GM23338 (cell line): ENCODE data around the gene PARD3. TPM values are rescaled to one million over a fixed set of nuclear protein-coding genes. Genes with fewer than 3 reads are reported as not detected.
A peak's percentile ranks its signal among the peaks of the same experiment; 100 is the strongest.

Experiments used
- ATAC-seq: fragments of 200-7000 bp; cut with Tn5 transposase; 3 replicates; pipeline ENCODE4 v1.9.1; 2020
- DNase-seq: peaks from one replicate; pipeline ENCODE4 v3.0.0-alpha.2; 2015; ENCODE audit warnings: low spot score
- H2AFZ ChIP-seq: fragments of 200-600 bp; sonication (generic); 2 replicates; pipeline ENCODE4 v1.8.0; 2016; ENCODE audit warnings: antibody characterized with exemption, mild to moderate bottlenecking, moderate library complexity
- H3F3A ChIP-seq: fragments of 200-600 bp; sonication (generic); replicated peaks from 2 replicates; pipeline ENCODE4 v1.8.0; 2017; ENCODE audit warnings: antibody characterized with exemption, mixed run types, low read depth
- H3K27ac ChIP-seq: fragments of 200-600 bp; sonication (generic); 2 replicates; pipeline ENCODE4 v1.6.1; 2016; ENCODE audit warnings: low read depth
- H3K27me3 ChIP-seq: fragments of 200-600 bp; sonication (generic); 2 replicates; pipeline ENCODE4 v1.8.0; 2016; ENCODE audit warnings: mild to moderate bottlenecking, mixed run types, moderate library complexity; ENCODE audit not compliant: insufficient read depth
- H3K36me3 ChIP-seq: fragments of 200-600 bp; sonication (generic); 2 replicates; pipeline ENCODE4 v1.8.0; 2016; ENCODE audit warnings: mild to moderate bottlenecking; ENCODE audit not compliant: insufficient read depth
- H3K4me1 ChIP-seq: fragments of 200-600 bp; sonication (generic); 2 replicates; pipeline ENCODE4 v1.8.0; 2016; ENCODE audit warnings: mild to moderate bottlenecking, moderate library complexity; ENCODE audit not compliant: insufficient read depth
- H3K4me2 ChIP-seq: fragments of 200-600 bp; sonication (generic); 2 replicates; pipeline ENCODE4 v1.7.1; 2017; ENCODE audit warnings: mixed run types
- H3K4me3 ChIP-seq: fragments of 200-600 bp; sonication (generic); 2 replicates; pipeline ENCODE4 v1.6.1; 2016; ENCODE audit warnings: mixed run types
- H3K79me2 ChIP-seq: fragments of 200-600 bp; sonication (generic); replicated peaks from 2 replicates; pipeline ENCODE4 v1.8.0; 2017; ENCODE audit warnings: mild to moderate bottlenecking; ENCODE audit not compliant: insufficient read depth
- H3K9me2 ChIP-seq: fragments of 200-600 bp; sonication (generic); 2 replicates; pipeline ENCODE4 v1.8.0; 2017; ENCODE audit not compliant: insufficient read depth
- H4K20me1 ChIP-seq: fragments of 200-600 bp; sonication (generic); replicated peaks from 2 replicates; pipeline ENCODE4 v1.8.0; 2017; ENCODE audit warnings: mild to moderate bottlenecking; ENCODE audit not compliant: insufficient read depth
- H3K27ac Mint-ChIP-seq: 2 replicates; pipeline ENCODE4 v1.8.0; 2020; ENCODE audit warnings: inconsistent platforms, mild to moderate bottlenecking, moderate library complexity, mixed read lengths
- H3K27me3 Mint-ChIP-seq: 3 replicates; pipeline ENCODE4 v1.8.0; 2022; ENCODE audit warnings: low read depth, mild to moderate bottlenecking, moderate library complexity, mixed read lengths, inconsistent platforms; ENCODE audit not compliant: insufficient read depth, poor library complexity
- H3K36me3 Mint-ChIP-seq: 3 replicates; pipeline ENCODE4 v1.8.0; 2021; ENCODE audit warnings: low read depth, mild to moderate bottlenecking, inconsistent platforms, moderate library complexity, mixed read lengths
- H3K4me1 Mint-ChIP-seq: 3 replicates; pipeline ENCODE4 v1.8.0; 2020; ENCODE audit warnings: mild to moderate bottlenecking, inconsistent platforms, mixed read lengths
- H3K4me3 Mint-ChIP-seq: 3 replicates; pipeline ENCODE4 v1.8.0; 2021; ENCODE audit warnings: moderate library complexity, mild to moderate bottlenecking, inconsistent platforms, mixed read lengths
- H3K9me3 Mint-ChIP-seq: 3 replicates; pipeline ENCODE4 v1.8.0; 2020; ENCODE audit warnings: moderate library complexity, mild to moderate bottlenecking, inconsistent platforms, mixed read lengths
- CREB1 ChIP-seq: fragments of 250-450 bp; sonication (Bioruptor Pico); IDR thresholded peaks from 2 replicates; pipeline ENCODE4 v1.5.0; 2020; ENCODE audit warnings: low read depth, mild to moderate bottlenecking, moderate library complexity
- EZH2 ChIP-seq: fragments of 200-600 bp; sonication (generic); IDR thresholded peaks from one replicate; pipeline ENCODE4 v1.8.0; 2017; ENCODE audit warnings: antibody characterized with exemption, mild to moderate bottlenecking, low read depth; ENCODE audit not compliant: unreplicated experiment
- JUNB ChIP-seq: IDR thresholded peaks from one replicate; pipeline ENCODE4 v1.6.1; 2016; ENCODE audit warnings: antibody characterized with exemption; ENCODE audit not compliant: unreplicated experiment
- NANOG ChIP-seq: IDR thresholded peaks from 2 replicates; pipeline ENCODE4 v1.6.1; 2016; ENCODE audit warnings: antibody characterized with exemption, borderline replicate concordance
- POLR2AphosphoS5 ChIP-seq: IDR thresholded peaks from 2 replicates; pipeline ENCODE4 v1.6.1; 2016; ENCODE audit warnings: antibody characterized with exemption, low read depth
- STAT1 ChIP-seq: IDR thresholded peaks from one replicate; pipeline ENCODE4 v1.6.1; 2016; ENCODE audit warnings: antibody characterized with exemption; ENCODE audit not compliant: unreplicated experiment
- ZNF114 ChIP-seq: fragments of 250-450 bp; sonication (Bioruptor Pico); IDR thresholded peaks from 2 replicates; pipeline ENCODE4 v1.5.0; 2020; ENCODE audit warnings: mild to moderate bottlenecking, moderate library complexity
- ZNF331 ChIP-seq: fragments of 250-450 bp; sonication (Bioruptor Pico); IDR thresholded peaks from 2 replicates; pipeline ENCODE4 v1.5.0; 2020; ENCODE audit warnings: low read depth, mild to moderate bottlenecking, moderate library complexity
- polyA plus RNA-seq: library from polyadenylated mRNA; unstranded; fragments of >200 nt; fragmentation: Nextera tagmentation; extraction: Ambion mirVana; gene quantifications from 2 replicates; pipeline ENCODE4 v1.2.1, GENCODE V29; 2016
- total RNA-seq: library from RNA; depleted of rRNA; stranded (reverse); fragments of >200 nt; shearing (Covaris generic); gene quantifications from 2 replicates; pipeline ENCODE4 v1.2.3, GENCODE V29; 2014
- TF ChIP-seq, protein P1 (sequence below), 2 experiments: fragments of 200-600 bp in 1 of 2; sonication (generic) in 1 of 2; conservative IDR thresholded peaks; 2 replicates each; pipeline versions ENCODE4 v1.5.1 to v1.6.1; 2016 to 2017; ENCODE audit warnings: antibody characterized with exemption in 2 of 2, low read depth in 2 of 2, mild to moderate bottlenecking in 2 of 2, moderate library complexity in 1 of 2
- TF ChIP-seq, protein P2 (sequence below): fragments of 250-450 bp; sonication (Bioruptor Pico); IDR thresholded peaks from 2 replicates; pipeline ENCODE4 v1.5.0; 2020; ENCODE audit warnings: mild to moderate bottlenecking, moderate library complexity
- TF ChIP-seq, protein P3 (sequence below): IDR thresholded peaks from 2 replicates; pipeline ENCODE4 v1.6.1; 2016; ENCODE audit warnings: antibody characterized with exemption

PARD3 gene
- total and polyA plus RNA-seq, 2 experiments from 2014 or later: 30.2 to 51.4 TPM

DNA sequence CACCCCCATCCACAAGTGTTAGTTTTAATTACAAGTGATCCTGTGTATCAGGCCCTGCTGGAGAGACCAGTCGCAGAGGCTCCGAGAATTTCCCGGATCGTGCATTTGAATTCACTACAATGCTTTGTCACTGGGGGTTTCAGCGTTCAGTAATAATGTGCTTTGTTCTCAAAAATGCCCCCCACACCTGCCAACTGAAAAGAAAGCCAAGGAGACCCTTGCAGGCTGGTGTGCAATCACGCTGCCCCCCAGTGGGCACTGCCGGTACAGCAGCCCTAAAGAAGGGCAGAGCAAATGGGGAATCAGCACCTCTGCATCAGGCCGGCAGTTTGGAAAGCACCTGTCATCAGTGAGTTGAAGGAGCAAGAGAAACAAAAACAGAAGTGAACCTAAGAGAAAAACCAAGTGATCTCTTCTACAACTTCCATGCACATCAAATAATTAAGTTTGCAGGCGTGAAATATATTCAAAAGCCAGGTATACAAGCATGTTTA is 177.6 kb downstream of the PARD3 start:
- TF ChIP-seq ZNF331 (no peak), ZNF114 (CRISPR knock-in tag) (no peak), STAT1 (no peak), JUNB (no peak), NANOG (no peak), CREB1 (CRISPR knock-in tag) (no peak), POLR2AphosphoS5 (no peak), EZH2 (no peak)
- TF ChIP-seq, protein P1, sequence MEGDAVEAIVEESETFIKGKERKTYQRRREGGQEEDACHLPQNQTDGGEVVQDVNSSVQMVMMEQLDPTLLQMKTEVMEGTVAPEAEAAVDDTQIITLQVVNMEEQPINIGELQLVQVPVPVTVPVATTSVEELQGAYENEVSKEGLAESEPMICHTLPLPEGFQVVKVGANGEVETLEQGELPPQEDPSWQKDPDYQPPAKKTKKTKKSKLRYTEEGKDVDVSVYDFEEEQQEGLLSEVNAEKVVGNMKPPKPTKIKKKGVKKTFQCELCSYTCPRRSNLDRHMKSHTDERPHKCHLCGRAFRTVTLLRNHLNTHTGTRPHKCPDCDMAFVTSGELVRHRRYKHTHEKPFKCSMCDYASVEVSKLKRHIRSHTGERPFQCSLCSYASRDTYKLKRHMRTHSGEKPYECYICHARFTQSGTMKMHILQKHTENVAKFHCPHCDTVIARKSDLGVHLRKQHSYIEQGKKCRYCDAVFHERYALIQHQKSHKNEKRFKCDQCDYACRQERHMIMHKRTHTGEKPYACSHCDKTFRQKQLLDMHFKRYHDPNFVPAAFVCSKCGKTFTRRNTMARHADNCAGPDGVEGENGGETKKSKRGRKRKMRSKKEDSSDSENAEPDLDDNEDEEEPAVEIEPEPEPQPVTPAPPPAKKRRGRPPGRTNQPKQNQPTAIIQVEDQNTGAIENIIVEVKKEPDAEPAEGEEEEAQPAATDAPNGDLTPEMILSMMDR (conservative IDR thresholded peaks at IDR 0.05; ENCODE audit: low read depth in 2 of 2): peak; percentile 93 to 99
- Histone ChIP-seq H3K27me3 (no peaks in the 10 kb centered on the region), H3K4me2 (peak overlapping the region; percentile 42), H3F3A (no peaks in the 10 kb centered on the region), H3K4me1 (peaks cover 25% of the 10 kb centered on the region), H3K9me2 (no peaks in the 10 kb centered on the region), H3K79me2 (peaks cover 68% of the 10 kb centered on the region), H4K20me1 (no peaks in the 10 kb centered on the region), H3K27ac (no peak overlapping the region), H3K36me3 (no peaks in the 10 kb centered on the region), H2AFZ (no peak overlapping the region), H3K4me3 (no peak overlapping the region)
- peak overlapping the region; percentile 79 for H3K27ac Mint-ChIP-seq
- DNase-seq: peak; percentile 81
- no peak overlapping the region for H3K4me3 Mint-ChIP-seq
- H3K36me3 Mint-ChIP-seq: no peaks in the 10 kb centered on the region
- H3K27me3 Mint-ChIP-seq: peaks cover 7% of the 10 kb centered on the region
- H3K4me1 Mint-ChIP-seq: peaks cover 53% of the 10 kb centered on the region
- H3K9me3 Mint-ChIP-seq: no peaks in the 10 kb centered on the region
- ATAC-seq: peak; percentile 82

DNA sequence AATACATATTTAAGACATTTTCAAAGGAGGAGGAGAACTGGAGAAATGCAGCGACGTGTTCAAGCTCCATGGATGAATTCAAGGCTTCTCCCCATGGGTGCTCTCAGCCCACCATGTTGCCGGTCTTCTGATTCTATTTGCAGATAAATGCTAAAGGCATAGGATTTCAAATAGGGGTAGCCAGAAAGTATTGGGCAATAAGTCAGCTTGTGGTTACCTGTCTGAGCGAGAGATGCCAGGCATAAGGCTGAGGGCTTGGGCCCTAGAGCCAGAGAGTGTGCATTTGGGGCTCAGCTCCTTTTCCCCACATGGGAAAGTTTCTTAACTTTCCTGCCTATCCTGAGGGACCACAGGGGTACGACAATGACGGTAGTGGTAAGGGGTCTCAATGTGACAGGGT is 180.0 kb downstream of the PARD3 start:
- no peak overlapping the region for H3K4me3 Mint-ChIP-seq
- Histone ChIP-seq H3K4me2 (no peak overlapping the region), H3K79me2 (peaks cover 71% of the 10 kb centered on the region)
- no peak for TF ChIP-seq EZH2
- TF ChIP-seq, protein P2, sequence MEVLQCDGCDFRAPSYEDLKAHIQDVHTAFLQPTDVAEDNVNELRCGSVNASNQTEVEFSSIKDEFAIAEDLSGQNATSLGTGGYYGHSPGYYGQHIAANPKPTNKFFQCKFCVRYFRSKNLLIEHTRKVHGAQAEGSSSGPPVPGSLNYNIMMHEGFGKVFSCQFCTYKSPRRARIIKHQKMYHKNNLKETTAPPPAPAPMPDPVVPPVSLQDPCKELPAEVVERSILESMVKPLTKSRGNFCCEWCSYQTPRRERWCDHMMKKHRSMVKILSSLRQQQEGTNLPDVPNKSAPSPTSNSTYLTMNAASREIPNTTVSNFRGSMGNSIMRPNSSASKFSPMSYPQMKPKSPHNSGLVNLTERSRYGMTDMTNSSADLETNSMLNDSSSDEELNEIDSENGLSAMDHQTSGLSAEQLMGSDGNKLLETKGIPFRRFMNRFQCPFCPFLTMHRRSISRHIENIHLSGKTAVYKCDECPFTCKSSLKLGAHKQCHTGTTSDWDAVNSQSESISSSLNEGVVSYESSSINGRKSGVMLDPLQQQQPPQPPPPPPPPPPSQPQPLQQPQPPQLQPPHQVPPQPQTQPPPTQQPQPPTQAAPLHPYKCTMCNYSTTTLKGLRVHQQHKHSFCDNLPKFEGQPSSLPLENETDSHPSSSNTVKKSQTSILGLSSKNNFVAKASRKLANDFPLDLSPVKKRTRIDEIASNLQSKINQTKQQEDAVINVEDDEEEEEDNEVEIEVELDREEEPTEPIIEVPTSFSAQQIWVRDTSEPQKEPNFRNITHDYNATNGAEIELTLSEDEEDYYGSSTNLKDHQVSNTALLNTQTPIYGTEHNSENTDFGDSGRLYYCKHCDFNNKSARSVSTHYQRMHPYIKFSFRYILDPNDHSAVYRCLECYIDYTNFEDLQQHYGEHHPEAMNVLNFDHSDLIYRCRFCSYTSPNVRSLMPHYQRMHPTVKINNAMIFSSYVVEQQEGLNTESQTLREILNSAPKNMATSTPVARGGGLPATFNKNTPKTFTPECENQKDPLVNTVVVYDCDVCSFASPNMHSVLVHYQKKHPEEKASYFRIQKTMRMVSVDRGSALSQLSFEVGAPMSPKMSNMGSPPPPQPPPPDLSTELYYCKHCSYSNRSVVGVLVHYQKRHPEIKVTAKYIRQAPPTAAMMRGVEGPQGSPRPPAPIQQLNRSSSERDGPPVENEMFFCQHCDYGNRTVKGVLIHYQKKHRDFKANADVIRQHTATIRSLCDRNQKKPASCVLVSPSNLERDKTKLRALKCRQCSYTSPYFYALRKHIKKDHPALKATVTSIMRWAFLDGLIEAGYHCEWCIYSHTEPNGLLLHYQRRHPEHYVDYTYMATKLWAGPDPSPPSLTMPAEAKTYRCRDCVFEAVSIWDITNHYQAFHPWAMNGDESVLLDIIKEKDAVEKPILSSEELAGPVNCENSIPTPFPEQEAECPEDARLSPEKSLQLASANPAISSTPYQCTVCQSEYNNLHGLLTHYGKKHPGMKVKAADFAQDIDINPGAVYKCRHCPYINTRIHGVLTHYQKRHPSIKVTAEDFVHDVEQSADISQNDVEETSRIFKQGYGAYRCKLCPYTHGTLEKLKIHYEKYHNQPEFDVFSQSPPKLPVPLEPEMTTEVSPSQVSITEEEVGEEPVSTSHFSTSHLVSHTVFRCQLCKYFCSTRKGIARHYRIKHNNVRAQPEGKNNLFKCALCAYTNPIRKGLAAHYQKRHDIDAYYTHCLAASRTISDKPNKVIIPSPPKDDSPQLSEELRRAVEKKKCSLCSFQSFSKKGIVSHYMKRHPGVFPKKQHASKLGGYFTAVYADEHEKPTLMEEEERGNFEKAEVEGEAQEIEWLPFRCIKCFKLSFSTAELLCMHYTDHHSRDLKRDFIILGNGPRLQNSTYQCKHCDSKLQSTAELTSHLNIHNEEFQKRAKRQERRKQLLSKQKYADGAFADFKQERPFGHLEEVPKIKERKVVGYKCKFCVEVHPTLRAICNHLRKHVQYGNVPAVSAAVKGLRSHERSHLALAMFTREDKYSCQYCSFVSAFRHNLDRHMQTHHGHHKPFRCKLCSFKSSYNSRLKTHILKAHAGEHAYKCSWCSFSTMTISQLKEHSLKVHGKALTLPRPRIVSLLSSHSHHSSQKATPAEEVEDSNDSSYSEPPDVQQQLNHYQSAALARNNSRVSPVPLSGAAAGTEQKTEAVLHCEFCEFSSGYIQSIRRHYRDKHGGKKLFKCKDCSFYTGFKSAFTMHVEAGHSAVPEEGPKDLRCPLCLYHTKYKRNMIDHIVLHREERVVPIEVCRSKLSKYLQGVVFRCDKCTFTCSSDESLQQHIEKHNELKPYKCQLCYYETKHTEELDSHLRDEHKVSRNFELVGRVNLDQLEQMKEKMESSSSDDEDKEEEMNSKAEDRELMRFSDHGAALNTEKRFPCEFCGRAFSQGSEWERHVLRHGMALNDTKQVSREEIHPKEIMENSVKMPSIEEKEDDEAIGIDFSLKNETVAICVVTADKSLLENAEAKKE (CRISPR knock-in tag): no peak
- TF ChIP-seq STAT1: no peak
- TF ChIP-seq, protein P1 (conservative IDR thresholded peaks at IDR 0.05; ENCODE audit: low read depth in 2 of 2): no peak
- TF ChIP-seq, protein P3, sequence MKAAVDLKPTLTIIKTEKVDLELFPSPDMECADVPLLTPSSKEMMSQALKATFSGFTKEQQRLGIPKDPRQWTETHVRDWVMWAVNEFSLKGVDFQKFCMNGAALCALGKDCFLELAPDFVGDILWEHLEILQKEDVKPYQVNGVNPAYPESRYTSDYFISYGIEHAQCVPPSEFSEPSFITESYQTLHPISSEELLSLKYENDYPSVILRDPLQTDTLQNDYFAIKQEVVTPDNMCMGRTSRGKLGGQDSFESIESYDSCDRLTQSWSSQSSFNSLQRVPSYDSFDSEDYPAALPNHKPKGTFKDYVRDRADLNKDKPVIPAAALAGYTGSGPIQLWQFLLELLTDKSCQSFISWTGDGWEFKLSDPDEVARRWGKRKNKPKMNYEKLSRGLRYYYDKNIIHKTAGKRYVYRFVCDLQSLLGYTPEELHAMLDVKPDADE: no peak
- TF ChIP-seq JUNB: no peak

More for the DNA sequence above, 180.0 kb downstream of the PARD3 start:
- no peaks in the 10 kb centered on the region for H3K9me3 Mint-ChIP-seq
- H3K27me3 ChIP-seq: no peaks in the 10 kb centered on the region
- no peaks in the 10 kb centered on the region for H3K36me3 ChIP-seq
- no peaks in the 10 kb centered on the region for H3K36me3 Mint-ChIP-seq
- H3K27ac ChIP-seq: no peak overlapping the region
- H3K4me1 ChIP-seq: peaks cover 22% of the 10 kb centered on the region
- no peak overlapping the region for H3K4me3 ChIP-seq
- DNase-seq (no peak), ATAC-seq (no peak)
- H3K27me3 Mint-ChIP-seq: peaks cover 6% of the 10 kb centered on the region
- no peaks in the 10 kb centered on the region for H4K20me1 ChIP-seq
- no peak overlapping the region for H3K27ac Mint-ChIP-seq
- no peaks in the 10 kb centered on the region for H3F3A ChIP-seq
- no peaks in the 10 kb centered on the region for H3K9me2 ChIP-seq
- H3K4me1 Mint-ChIP-seq: peaks cover 50% of the 10 kb centered on the region
- no peak overlapping the region for H2AFZ ChIP-seq
